ENCODE measurements around the gene TRMT61A. TPM values are rescaled to one million over a fixed set of nuclear protein-coding genes. Genes with fewer than 3 reads are reported as not detected.

Gene TRMT61A
- total and polyA plus RNA-seq, 9 of the 15 experiments (the other 6 are each of a cell fraction or from before 2014, with no cell fraction given) = 0.10 to 24.8 (median 5.1) TPM

DNA sequence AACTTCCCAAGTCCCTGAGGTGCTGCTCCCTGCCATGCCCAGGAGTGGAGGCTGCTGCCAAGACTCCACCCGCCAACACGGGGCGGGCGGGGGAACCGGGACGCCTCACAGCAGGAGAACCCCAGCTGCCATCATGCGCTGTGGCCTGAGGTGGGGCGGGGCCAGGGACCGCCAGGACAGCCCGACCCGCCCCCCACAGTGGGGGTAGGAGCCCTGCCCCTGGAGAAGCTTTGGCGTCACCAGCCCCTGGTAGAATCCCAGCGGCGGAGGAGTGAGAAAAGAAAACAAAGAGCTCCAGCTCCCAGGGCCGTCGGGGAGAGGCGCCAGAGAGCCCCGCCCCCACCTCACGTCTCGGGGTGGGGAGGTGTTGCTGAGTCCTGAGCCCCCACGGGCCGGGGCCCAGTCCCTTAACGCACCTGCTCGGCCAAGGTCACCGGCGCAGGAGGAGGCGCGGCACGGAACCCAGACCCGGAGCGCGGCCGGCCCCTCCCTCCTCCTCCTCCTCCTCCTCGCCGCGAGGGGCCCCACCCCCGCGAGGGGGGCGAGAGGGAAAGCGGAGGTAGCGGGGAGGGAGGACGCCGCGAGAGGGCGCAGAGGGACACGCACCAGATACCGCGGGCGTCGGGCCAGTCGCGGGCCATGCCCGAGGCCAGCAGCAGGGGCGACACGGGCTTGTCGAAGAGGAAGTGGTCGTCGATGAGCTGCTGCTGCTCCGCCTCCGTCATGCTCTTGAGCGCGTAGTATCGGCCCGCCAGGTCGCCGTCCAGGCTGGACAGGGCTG is 8.1 kb upstream of the TRMT61A start (continued):
- TF ChIP-seq, protein P1, sequence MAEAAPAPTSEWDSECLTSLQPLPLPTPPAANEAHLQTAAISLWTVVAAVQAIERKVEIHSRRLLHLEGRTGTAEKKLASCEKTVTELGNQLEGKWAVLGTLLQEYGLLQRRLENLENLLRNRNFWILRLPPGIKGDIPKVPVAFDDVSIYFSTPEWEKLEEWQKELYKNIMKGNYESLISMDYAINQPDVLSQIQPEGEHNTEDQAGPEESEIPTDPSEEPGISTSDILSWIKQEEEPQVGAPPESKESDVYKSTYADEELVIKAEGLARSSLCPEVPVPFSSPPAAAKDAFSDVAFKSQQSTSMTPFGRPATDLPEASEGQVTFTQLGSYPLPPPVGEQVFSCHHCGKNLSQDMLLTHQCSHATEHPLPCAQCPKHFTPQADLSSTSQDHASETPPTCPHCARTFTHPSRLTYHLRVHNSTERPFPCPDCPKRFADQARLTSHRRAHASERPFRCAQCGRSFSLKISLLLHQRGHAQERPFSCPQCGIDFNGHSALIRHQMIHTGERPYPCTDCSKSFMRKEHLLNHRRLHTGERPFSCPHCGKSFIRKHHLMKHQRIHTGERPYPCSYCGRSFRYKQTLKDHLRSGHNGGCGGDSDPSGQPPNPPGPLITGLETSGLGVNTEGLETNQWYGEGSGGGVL (CRISPR knock-in tag; IDR thresholded peaks at IDR 0.05) = no peak
- TF ChIP-seq EZH2 (IDR thresholded peaks at IDR 0.05; ENCODE audit: borderline replicate concordance, low read depth, low read length) (no peak), HNRNPUL1 (IDR thresholded peaks at IDR 0.05; ENCODE audit: low read length) (no peak), HDAC2 (IDR thresholded peaks at IDR 0.05) (0 out of 2 replicates have a peak, but pooled peaks have one; percentile 16), BHLHE40 (IDR thresholded peaks at IDR 0.05; ENCODE audit: low read length) (peak; percentile 53; the same call in 1 of the 2 replicates), TOE1 (IDR thresholded peaks at IDR 0.05; ENCODE audit: borderline replicate concordance) (peak; percentile 50; the same call in 1 of the 2 replicates), TOE1 (CRISPR knock-in tag; IDR thresholded peaks at IDR 0.05; ENCODE audit: borderline replicate concordance, low read depth) (no peak), SIN3B (IDR thresholded peaks at IDR 0.05; ENCODE audit: low read depth) (no peak), ZNF79 (CRISPR knock-in tag; IDR thresholded peaks at IDR 0.05; ENCODE audit: low read depth) (no peak), FOXM1 (IDR thresholded peaks at IDR 0.05; ENCODE audit: low read depth) (no peak), FOXM1 (CRISPR knock-in tag; IDR thresholded peaks at IDR 0.05; ENCODE audit: low read depth) (0 out of 2 replicates have a peak, but pooled peaks have one; percentile 3), LARP7 (IDR thresholded peaks at IDR 0.05) (no peak), MAFK (IDR thresholded peaks at IDR 0.05; ENCODE audit: low read length) (no peak), TAF1 (IDR thresholded peaks at IDR 0.05; ENCODE audit: control insufficient read depth, extremely low read depth, insufficient read depth, low read length, severe bottlenecking) (no peak), MED1 (CRISPR knock-in tag; IDR thresholded peaks at IDR 0.05; ENCODE audit: borderline replicate concordance) (no peak), CHD2 (IDR thresholded peaks at IDR 0.05; ENCODE audit: low read depth, low read length) (peak; percentile 43; the same call in 1 of the 2 replicates), POLR2G (IDR thresholded peaks at IDR 0.05; ENCODE audit: low read depth, low read length) (peak; percentile 83), ZNF124 (CRISPR knock-in tag; IDR thresholded peaks at IDR 0.05) (no peak)
- TF ChIP-seq, protein P2, sequence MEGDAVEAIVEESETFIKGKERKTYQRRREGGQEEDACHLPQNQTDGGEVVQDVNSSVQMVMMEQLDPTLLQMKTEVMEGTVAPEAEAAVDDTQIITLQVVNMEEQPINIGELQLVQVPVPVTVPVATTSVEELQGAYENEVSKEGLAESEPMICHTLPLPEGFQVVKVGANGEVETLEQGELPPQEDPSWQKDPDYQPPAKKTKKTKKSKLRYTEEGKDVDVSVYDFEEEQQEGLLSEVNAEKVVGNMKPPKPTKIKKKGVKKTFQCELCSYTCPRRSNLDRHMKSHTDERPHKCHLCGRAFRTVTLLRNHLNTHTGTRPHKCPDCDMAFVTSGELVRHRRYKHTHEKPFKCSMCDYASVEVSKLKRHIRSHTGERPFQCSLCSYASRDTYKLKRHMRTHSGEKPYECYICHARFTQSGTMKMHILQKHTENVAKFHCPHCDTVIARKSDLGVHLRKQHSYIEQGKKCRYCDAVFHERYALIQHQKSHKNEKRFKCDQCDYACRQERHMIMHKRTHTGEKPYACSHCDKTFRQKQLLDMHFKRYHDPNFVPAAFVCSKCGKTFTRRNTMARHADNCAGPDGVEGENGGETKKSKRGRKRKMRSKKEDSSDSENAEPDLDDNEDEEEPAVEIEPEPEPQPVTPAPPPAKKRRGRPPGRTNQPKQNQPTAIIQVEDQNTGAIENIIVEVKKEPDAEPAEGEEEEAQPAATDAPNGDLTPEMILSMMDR (IDR thresholded peaks at IDR 0.05 in 2 of 3, conservative IDR thresholded peaks at IDR 0.05 in 1 of 3; ENCODE audit: insufficient read depth in 2 of 3, low read depth in 1 of 3, low read length in 3 of 3) = peak; percentile 58 to 83 (median 71)
- TF ChIP-seq, protein P3, sequence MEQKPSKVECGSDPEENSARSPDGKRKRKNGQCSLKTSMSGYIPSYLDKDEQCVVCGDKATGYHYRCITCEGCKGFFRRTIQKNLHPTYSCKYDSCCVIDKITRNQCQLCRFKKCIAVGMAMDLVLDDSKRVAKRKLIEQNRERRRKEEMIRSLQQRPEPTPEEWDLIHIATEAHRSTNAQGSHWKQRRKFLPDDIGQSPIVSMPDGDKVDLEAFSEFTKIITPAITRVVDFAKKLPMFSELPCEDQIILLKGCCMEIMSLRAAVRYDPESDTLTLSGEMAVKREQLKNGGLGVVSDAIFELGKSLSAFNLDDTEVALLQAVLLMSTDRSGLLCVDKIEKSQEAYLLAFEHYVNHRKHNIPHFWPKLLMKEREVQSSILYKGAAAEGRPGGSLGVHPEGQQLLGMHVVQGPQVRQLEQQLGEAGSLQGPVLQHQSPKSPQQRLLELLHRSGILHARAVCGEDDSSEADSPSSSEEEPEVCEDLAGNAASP (IDR thresholded peaks at IDR 0.05) = no peak

Measured in K562 (cell line).